ENCODE measurements around the gene FOXC1. TPM values are rescaled to one million over a fixed set of nuclear protein-coding genes. Genes with fewer than 3 reads are reported as not detected.

FOXC1 gene
- total and polyA plus RNA-seq, 2 experiments from 2014 or later = 0.10 to 0.13 TPM

DNA sequence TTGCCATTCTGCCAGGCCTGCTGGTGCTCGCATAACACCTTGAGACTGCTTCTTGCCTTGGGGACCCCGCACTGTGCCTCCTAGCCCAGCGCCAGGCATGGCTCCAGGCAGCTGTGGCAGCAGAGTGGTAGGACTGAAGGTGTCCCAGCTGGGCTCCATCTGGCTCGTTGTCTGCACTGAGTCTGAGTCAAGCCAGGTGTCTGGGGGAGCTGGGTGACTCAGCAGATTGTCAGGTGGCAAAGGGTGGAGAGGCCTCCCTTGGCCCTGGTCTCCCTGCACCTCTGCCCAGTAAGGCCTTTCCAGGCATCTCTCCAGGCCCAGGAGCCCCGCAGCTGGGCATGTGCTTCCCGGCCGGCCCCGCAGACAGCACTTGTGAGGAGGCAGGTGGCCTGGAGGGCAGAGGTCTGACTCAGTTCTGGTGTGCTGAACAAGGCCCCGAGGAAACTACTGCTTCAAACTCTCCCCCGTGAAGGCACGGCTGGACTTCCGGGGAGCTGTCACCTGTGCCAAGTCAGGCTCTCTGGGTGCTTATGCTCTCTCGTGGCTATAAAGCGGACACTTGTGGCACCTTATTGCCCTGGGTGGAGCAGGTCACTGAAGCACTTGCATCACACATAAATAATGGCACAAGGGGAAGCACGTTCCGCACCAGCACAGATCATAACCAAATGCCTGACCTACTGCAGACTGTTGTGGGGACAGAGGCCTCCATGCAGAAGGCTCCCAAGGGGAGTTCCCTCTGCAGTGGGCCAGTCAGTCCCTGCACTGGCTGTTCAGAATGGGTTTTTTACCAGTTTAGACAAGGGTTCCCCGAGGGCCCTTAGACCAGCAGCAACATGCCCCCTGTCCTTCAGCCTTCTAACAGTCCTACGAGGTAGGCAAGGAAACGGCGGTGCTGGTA is 27.5 kb downstream of the FOXC1 start (continued):
- TF ChIP-seq, protein P1, sequence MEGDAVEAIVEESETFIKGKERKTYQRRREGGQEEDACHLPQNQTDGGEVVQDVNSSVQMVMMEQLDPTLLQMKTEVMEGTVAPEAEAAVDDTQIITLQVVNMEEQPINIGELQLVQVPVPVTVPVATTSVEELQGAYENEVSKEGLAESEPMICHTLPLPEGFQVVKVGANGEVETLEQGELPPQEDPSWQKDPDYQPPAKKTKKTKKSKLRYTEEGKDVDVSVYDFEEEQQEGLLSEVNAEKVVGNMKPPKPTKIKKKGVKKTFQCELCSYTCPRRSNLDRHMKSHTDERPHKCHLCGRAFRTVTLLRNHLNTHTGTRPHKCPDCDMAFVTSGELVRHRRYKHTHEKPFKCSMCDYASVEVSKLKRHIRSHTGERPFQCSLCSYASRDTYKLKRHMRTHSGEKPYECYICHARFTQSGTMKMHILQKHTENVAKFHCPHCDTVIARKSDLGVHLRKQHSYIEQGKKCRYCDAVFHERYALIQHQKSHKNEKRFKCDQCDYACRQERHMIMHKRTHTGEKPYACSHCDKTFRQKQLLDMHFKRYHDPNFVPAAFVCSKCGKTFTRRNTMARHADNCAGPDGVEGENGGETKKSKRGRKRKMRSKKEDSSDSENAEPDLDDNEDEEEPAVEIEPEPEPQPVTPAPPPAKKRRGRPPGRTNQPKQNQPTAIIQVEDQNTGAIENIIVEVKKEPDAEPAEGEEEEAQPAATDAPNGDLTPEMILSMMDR (conservative IDR thresholded peaks at IDR 0.05; ENCODE audit: low read depth in 2 of 2) = no peak
- no peak for TF ChIP-seq JUNB (IDR thresholded peaks at IDR 0.05; ENCODE audit: unreplicated experiment)
- TF ChIP-seq, protein P2, sequence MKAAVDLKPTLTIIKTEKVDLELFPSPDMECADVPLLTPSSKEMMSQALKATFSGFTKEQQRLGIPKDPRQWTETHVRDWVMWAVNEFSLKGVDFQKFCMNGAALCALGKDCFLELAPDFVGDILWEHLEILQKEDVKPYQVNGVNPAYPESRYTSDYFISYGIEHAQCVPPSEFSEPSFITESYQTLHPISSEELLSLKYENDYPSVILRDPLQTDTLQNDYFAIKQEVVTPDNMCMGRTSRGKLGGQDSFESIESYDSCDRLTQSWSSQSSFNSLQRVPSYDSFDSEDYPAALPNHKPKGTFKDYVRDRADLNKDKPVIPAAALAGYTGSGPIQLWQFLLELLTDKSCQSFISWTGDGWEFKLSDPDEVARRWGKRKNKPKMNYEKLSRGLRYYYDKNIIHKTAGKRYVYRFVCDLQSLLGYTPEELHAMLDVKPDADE (IDR thresholded peaks at IDR 0.05) = no peak
- TF ChIP-seq ZNF331 (CRISPR knock-in tag; IDR thresholded peaks at IDR 0.05; ENCODE audit: low read depth) = no peak
- no peak for TF ChIP-seq STAT1 (IDR thresholded peaks at IDR 0.05; ENCODE audit: unreplicated experiment)
- TF ChIP-seq ZNF114 (CRISPR knock-in tag; IDR thresholded peaks at IDR 0.05) = no peak
- TF ChIP-seq POLR2AphosphoS5 (IDR thresholded peaks at IDR 0.05; ENCODE audit: low read depth) = no peak
- no peak for TF ChIP-seq NANOG (IDR thresholded peaks at IDR 0.05; ENCODE audit: borderline replicate concordance)
- no peak for TF ChIP-seq EZH2phosphoT487 (IDR thresholded peaks at IDR 0.05; ENCODE audit: unreplicated experiment)

DNA sequence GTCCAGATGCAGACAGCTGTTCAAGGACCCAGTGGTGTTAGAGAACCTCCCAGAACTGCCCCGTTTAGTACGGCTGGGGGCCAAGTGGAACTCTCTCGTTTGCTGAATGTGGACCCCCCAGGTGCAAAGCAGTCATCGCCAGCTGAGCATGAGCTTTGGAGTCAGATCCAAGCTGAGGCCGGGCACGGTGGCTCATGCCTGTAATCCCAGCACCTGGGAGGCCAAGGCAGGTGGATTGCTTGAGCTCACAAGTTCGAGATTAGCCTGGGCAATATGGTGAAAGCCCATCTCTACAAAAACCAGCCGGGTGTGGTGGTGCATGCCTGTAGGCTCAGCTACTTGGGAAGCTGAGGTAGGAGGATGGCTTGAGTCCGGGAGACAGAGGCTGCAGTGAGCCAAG is 29.7 kb downstream of the FOXC1 start:
- Histone ChIP-seq H4K20me1 (replicated peaks; ENCODE audit: insufficient read depth) (no peaks in the 10 kb centered on the region), H2AFZ (no peak overlapping the region), H3K79me2 (replicated peaks; ENCODE audit: insufficient read depth) (no peaks in the 10 kb centered on the region), H3K27me3 (ENCODE audit: insufficient read depth) (no peaks in the 10 kb centered on the region), H3K9me2 (ENCODE audit: insufficient read depth) (no peaks in the 10 kb centered on the region), H3K36me3 (ENCODE audit: insufficient read depth) (no peaks in the 10 kb centered on the region), H3K27ac (ENCODE audit: low read depth) (no peak overlapping the region), H3K4me1 (ENCODE audit: insufficient read depth) (no peaks in the 10 kb centered on the region), H3K4me3 (no peak overlapping the region), H3K4me2 (no peak overlapping the region), H3F3A (replicated peaks; ENCODE audit: low read depth) (no peaks in the 10 kb centered on the region)
- no peak for ATAC-seq
- peaks cover 19% of the 10 kb centered on the region for H3K4me1 Mint-ChIP-seq
- H3K4me3 Mint-ChIP-seq = no peak overlapping the region
- peaks cover 19% of the 10 kb centered on the region for H3K27me3 Mint-ChIP-seq (ENCODE audit: insufficient read depth, low read depth, poor library complexity)
- H3K36me3 Mint-ChIP-seq (ENCODE audit: low read depth) = no peaks in the 10 kb centered on the region; the same call in 2 of the 3 replicates
- H3K9me3 Mint-ChIP-seq = no peaks in the 10 kb centered on the region
- no peak for DNase-seq (ENCODE audit: low spot score)
- H3K27ac Mint-ChIP-seq = no peak overlapping the region
- no peak for TF ChIP-seq POLR2AphosphoS5 (IDR thresholded peaks at IDR 0.05; ENCODE audit: low read depth)
- no peak for TF ChIP-seq EZH2phosphoT487 (IDR thresholded peaks at IDR 0.05; ENCODE audit: unreplicated experiment)
- TF ChIP-seq STAT1 (IDR thresholded peaks at IDR 0.05; ENCODE audit: unreplicated experiment) = no peak
- TF ChIP-seq, protein P3, sequence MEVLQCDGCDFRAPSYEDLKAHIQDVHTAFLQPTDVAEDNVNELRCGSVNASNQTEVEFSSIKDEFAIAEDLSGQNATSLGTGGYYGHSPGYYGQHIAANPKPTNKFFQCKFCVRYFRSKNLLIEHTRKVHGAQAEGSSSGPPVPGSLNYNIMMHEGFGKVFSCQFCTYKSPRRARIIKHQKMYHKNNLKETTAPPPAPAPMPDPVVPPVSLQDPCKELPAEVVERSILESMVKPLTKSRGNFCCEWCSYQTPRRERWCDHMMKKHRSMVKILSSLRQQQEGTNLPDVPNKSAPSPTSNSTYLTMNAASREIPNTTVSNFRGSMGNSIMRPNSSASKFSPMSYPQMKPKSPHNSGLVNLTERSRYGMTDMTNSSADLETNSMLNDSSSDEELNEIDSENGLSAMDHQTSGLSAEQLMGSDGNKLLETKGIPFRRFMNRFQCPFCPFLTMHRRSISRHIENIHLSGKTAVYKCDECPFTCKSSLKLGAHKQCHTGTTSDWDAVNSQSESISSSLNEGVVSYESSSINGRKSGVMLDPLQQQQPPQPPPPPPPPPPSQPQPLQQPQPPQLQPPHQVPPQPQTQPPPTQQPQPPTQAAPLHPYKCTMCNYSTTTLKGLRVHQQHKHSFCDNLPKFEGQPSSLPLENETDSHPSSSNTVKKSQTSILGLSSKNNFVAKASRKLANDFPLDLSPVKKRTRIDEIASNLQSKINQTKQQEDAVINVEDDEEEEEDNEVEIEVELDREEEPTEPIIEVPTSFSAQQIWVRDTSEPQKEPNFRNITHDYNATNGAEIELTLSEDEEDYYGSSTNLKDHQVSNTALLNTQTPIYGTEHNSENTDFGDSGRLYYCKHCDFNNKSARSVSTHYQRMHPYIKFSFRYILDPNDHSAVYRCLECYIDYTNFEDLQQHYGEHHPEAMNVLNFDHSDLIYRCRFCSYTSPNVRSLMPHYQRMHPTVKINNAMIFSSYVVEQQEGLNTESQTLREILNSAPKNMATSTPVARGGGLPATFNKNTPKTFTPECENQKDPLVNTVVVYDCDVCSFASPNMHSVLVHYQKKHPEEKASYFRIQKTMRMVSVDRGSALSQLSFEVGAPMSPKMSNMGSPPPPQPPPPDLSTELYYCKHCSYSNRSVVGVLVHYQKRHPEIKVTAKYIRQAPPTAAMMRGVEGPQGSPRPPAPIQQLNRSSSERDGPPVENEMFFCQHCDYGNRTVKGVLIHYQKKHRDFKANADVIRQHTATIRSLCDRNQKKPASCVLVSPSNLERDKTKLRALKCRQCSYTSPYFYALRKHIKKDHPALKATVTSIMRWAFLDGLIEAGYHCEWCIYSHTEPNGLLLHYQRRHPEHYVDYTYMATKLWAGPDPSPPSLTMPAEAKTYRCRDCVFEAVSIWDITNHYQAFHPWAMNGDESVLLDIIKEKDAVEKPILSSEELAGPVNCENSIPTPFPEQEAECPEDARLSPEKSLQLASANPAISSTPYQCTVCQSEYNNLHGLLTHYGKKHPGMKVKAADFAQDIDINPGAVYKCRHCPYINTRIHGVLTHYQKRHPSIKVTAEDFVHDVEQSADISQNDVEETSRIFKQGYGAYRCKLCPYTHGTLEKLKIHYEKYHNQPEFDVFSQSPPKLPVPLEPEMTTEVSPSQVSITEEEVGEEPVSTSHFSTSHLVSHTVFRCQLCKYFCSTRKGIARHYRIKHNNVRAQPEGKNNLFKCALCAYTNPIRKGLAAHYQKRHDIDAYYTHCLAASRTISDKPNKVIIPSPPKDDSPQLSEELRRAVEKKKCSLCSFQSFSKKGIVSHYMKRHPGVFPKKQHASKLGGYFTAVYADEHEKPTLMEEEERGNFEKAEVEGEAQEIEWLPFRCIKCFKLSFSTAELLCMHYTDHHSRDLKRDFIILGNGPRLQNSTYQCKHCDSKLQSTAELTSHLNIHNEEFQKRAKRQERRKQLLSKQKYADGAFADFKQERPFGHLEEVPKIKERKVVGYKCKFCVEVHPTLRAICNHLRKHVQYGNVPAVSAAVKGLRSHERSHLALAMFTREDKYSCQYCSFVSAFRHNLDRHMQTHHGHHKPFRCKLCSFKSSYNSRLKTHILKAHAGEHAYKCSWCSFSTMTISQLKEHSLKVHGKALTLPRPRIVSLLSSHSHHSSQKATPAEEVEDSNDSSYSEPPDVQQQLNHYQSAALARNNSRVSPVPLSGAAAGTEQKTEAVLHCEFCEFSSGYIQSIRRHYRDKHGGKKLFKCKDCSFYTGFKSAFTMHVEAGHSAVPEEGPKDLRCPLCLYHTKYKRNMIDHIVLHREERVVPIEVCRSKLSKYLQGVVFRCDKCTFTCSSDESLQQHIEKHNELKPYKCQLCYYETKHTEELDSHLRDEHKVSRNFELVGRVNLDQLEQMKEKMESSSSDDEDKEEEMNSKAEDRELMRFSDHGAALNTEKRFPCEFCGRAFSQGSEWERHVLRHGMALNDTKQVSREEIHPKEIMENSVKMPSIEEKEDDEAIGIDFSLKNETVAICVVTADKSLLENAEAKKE (CRISPR knock-in tag; IDR thresholded peaks at IDR 0.05) = no peak
- TF ChIP-seq NANOG (IDR thresholded peaks at IDR 0.05; ENCODE audit: borderline replicate concordance) = no peak
- TF ChIP-seq, protein P2 (IDR thresholded peaks at IDR 0.05) = no peak
- TF ChIP-seq EZH2 (IDR thresholded peaks at IDR 0.05; ENCODE audit: low read depth, unreplicated experiment) = no peak
- no peak for TF ChIP-seq ZNF114 (CRISPR knock-in tag; IDR thresholded peaks at IDR 0.05)
